ENCODE results near the gene ARNT2. TPM values are rescaled to one million over a fixed set of nuclear protein-coding genes. Genes with fewer than 3 reads are reported as not detected.

The ARNT2 gene
- total RNA-seq, 1 donor from 2014 or later, result 0.87 TPM

- H3K36me3 Mint-ChIP-seq (ENCODE audit: low read depth, unreplicated experiment), result no peaks in the 10 kb centered on the region
- DNase-seq (ENCODE audit: low spot score), result no peak
- no peaks in the 10 kb centered on the region for H3K27me3 Mint-ChIP-seq (ENCODE audit: unreplicated experiment)
- H3K27ac Mint-ChIP-seq (ENCODE audit: unreplicated experiment), result no peak overlapping the region
- H3K4me3 Mint-ChIP-seq (ENCODE audit: unreplicated experiment), result no peak overlapping the region
- H3K4me1 Mint-ChIP-seq (ENCODE audit: unreplicated experiment), result no peaks in the 10 kb centered on the region
- H3K9me3 Mint-ChIP-seq (ENCODE audit: unreplicated experiment), result no peaks in the 10 kb centered on the region
- TF ChIP-seq CTCF (IDR thresholded peaks at IDR 0.05; ENCODE audit: unreplicated experiment), result no peak
Observed at GRCh38 chr15:80549654-80550053, 145.5 kb downstream of the ARNT2 start.

GRCh38 chr15:80550219-80550907, 146.2 kb downstream of the ARNT2 start:
- TF ChIP-seq CTCF (IDR thresholded peaks at IDR 0.05; ENCODE audit: unreplicated experiment), result no peak
- H3K4me3 Mint-ChIP-seq (ENCODE audit: unreplicated experiment), result no peak overlapping the region
- H3K9me3 Mint-ChIP-seq (ENCODE audit: unreplicated experiment), result no peaks in the 10 kb centered on the region
- H3K27ac Mint-ChIP-seq (ENCODE audit: unreplicated experiment), result no peak overlapping the region
- no peaks in the 10 kb centered on the region for H3K4me1 Mint-ChIP-seq (ENCODE audit: unreplicated experiment)
- H3K36me3 Mint-ChIP-seq (ENCODE audit: low read depth, unreplicated experiment), result no peaks in the 10 kb centered on the region
- H3K27me3 Mint-ChIP-seq (ENCODE audit: unreplicated experiment), result no peaks in the 10 kb centered on the region
- DNase-seq (ENCODE audit: low spot score), result no peak

- TF ChIP-seq CTCF (IDR thresholded peaks at IDR 0.05; ENCODE audit: unreplicated experiment), result no peak
- H3K4me1 Mint-ChIP-seq (ENCODE audit: unreplicated experiment), result no peaks in the 10 kb centered on the region
- no peaks in the 10 kb centered on the region for H3K9me3 Mint-ChIP-seq (ENCODE audit: unreplicated experiment)
- H3K4me3 Mint-ChIP-seq (ENCODE audit: unreplicated experiment), result no peak overlapping the region
- H3K27me3 Mint-ChIP-seq (ENCODE audit: unreplicated experiment), result no peaks in the 10 kb centered on the region
- no peaks in the 10 kb centered on the region for H3K36me3 Mint-ChIP-seq (ENCODE audit: low read depth, unreplicated experiment)
- no peak overlapping the region for H3K27ac Mint-ChIP-seq (ENCODE audit: unreplicated experiment)
- no peak for DNase-seq (ENCODE audit: low spot score)
Observed at GRCh38 chr15:80550908-80551260, 146.7 kb downstream of the ARNT2 start.

GRCh38 chr15:80551348-80551747, 147.2 kb downstream of the ARNT2 start:
- no peaks in the 10 kb centered on the region for H3K36me3 Mint-ChIP-seq (ENCODE audit: low read depth, unreplicated experiment)
- H3K27ac Mint-ChIP-seq (ENCODE audit: unreplicated experiment), result no peak overlapping the region
- H3K4me1 Mint-ChIP-seq (ENCODE audit: unreplicated experiment), result no peaks in the 10 kb centered on the region
- no peak overlapping the region for H3K4me3 Mint-ChIP-seq (ENCODE audit: unreplicated experiment)
- H3K27me3 Mint-ChIP-seq (ENCODE audit: unreplicated experiment), result no peaks in the 10 kb centered on the region
- no peak for DNase-seq (ENCODE audit: low spot score)
- no peak for TF ChIP-seq CTCF (IDR thresholded peaks at IDR 0.05; ENCODE audit: unreplicated experiment)
- H3K9me3 Mint-ChIP-seq (ENCODE audit: unreplicated experiment), result no peaks in the 10 kb centered on the region

GRCh38 chr15:80554560-80554959, 150.4 kb downstream of the ARNT2 start:
- Mint-ChIP-seq H3K27ac (ENCODE audit: unreplicated experiment) (no peak overlapping the region), H3K36me3 (ENCODE audit: low read depth, unreplicated experiment) (no peaks in the 10 kb centered on the region), H3K4me3 (ENCODE audit: unreplicated experiment) (no peak overlapping the region), H3K9me3 (ENCODE audit: unreplicated experiment) (no peaks in the 10 kb centered on the region), H3K4me1 (ENCODE audit: unreplicated experiment) (no peaks in the 10 kb centered on the region), H3K27me3 (ENCODE audit: unreplicated experiment) (peaks cover 2% of the 10 kb centered on the region)
- no peak for DNase-seq (ENCODE audit: low spot score)
- no peak for TF ChIP-seq CTCF (IDR thresholded peaks at IDR 0.05; ENCODE audit: unreplicated experiment)

All from endothelial cell (in vitro differentiated cells).